Fibroblast of the aortic adventitia (primary cell): Measurements from ENCODE around the gene MGAT4A. TPM values are rescaled to one million over a fixed set of nuclear protein-coding genes. Genes with fewer than 3 reads are reported as not detected.

Experiments used
- DNase-seq: peaks from one replicate; pipeline ENCODE4 v3.0.0-alpha.2; 2010; ENCODE audit warnings: low read depth
- H3K4me3 ChIP-seq: 2 replicates; pipeline ENCODE4 v1.5.1; 2011; ENCODE audit warnings: low read depth, mild to moderate bottlenecking, control low read depth, low read length, moderate library complexity
- total RNA-seq: library from RNA; depleted of rRNA; stranded (reverse); fragments of >200 nt; gene quantifications from 2 replicates; pipeline ENCODE4 v1.2.3, GENCODE V29; 2012; ENCODE audit warnings: low replicate concordance
- TF ChIP-seq, protein P1 (sequence below): IDR thresholded peaks from 2 replicates; pipeline ENCODE4 v1.5.1; 2011; ENCODE audit warnings: mild to moderate bottlenecking, low read length, control low read depth, inconsistent platforms; ENCODE audit not compliant: insufficient read depth

The MGAT4A gene
- total RNA-seq, 1 donor: 0.36 TPM

DNA sequence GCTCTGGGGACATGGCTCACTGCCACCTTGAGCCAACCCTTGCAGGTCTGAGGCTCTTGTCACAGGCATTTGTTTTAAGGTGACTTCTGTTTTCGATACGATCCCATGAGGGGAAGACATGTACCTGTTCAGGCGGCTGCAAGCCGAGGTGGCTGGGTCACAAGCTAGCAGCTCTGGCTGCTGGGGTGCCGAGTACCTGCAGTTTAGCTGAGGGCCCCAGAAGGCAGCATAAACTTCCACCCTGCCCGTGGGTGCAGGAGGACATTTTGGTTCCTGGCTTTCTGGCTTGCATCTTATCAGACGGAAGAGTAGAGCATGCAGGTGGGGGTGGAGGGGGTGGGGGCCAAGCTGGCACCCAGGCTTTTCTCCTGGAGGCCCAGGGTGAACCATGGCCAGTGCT is 151.0 kb downstream of the MGAT4A start:
- H3K4me3 ChIP-seq: no peak overlapping the region
- DNase-seq: no peak
- TF ChIP-seq, protein P1, sequence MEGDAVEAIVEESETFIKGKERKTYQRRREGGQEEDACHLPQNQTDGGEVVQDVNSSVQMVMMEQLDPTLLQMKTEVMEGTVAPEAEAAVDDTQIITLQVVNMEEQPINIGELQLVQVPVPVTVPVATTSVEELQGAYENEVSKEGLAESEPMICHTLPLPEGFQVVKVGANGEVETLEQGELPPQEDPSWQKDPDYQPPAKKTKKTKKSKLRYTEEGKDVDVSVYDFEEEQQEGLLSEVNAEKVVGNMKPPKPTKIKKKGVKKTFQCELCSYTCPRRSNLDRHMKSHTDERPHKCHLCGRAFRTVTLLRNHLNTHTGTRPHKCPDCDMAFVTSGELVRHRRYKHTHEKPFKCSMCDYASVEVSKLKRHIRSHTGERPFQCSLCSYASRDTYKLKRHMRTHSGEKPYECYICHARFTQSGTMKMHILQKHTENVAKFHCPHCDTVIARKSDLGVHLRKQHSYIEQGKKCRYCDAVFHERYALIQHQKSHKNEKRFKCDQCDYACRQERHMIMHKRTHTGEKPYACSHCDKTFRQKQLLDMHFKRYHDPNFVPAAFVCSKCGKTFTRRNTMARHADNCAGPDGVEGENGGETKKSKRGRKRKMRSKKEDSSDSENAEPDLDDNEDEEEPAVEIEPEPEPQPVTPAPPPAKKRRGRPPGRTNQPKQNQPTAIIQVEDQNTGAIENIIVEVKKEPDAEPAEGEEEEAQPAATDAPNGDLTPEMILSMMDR: no peak

DNA sequence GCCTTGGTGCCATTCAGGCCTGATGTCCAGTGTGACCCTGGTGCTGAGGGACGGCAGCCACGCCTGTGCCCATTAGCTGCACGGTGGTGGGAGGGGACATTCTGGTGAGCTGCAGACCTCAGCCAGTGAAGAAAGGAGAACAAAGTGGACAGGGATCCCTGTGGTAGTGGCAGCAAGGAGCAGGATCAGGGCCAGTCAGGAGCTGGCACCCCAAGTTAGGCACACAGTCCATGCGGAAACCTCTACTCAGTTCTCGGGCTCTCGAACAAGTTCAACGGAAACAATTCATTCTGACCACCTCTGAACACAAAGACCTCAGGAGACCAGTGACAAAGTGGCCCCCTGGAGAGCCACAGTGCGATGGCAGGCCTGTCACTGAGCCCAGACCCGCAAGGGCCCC is 152.7 kb downstream of the MGAT4A start:
- TF ChIP-seq, protein P1: no peak
- no peak overlapping the region for H3K4me3 ChIP-seq
- no peak for DNase-seq

DNA sequence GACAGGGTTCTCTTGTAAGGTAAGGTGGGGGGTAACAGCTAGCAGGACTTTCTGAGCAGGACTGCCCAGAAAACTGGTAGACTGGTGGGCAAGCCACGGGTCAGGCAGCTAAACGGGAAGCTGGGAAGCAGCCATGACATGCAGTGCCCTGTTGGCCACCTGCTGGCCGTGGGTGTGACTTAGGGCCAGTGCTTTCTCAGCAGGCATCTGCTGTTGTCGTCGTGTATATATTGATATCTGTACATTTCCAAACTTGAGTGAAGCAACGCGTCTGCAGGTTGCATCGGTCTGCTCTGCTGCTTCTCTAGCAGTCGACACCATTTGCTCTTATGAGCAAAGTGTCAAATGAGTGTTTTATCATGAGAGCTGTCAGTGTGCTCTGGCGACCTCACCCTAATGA is 153.6 kb downstream of the MGAT4A start:
- DNase-seq: no peak
- TF ChIP-seq, protein P1: peak; percentile 3
- H3K4me3 ChIP-seq: no peak overlapping the region

DNA sequence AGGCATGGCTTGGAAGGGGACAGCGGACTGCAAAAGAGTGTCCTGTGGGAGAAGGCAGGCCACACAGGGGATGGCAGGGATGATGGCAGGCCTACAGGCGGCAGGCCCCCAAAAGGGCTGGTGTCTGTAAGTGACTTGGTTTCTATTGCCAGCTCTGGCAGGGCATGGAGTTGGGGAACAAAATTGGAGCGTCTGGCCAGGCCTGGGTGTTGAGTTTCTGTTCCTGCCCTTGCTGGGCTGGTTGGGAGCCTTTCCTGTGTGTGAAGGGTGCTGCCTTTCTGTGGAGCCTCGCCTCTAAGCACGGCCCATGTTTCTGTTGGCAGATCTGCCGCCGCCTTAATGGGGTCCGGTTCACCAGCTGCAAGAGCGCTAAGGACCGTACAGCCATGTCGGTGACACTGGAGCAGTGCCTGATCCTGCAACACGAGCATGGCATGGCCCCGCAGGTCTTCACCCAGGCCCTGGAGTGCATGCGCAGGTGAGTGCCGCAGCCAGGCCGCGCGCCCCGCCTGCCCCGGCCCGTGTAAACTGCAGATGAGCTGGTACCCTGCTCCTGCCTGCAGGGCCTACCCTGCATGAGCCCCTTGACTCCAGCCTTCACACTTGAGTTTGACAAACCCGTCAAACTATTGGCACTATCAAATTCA is 154.1 kb downstream of the MGAT4A start:
- TF ChIP-seq, protein P1: no peak
- no peak overlapping the region for H3K4me3 ChIP-seq
- DNase-seq: no peak

DNA sequence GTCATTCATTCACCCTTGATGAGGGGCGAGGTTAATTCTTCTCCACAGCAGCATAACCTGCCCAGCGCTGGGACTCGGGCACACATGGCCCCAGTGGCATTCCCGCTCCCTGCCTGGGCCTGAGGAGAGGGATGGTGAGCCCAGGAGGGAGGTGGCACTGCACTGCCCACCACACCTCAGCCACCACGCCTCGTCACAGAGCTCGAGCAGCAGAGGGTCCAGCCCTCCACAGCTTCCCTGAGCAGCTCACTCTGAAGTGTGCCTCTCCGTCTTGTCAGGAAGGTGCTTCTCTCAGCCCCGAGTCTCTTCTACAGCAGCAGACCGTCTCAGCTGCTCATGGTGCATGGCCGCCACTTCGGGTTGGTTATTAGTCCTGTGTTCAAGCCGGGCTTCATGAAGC is 157.5 kb downstream of the MGAT4A start:
- TF ChIP-seq, protein P1: no peak
- H3K4me3 ChIP-seq: no peak overlapping the region
- DNase-seq: no peak

DNA sequence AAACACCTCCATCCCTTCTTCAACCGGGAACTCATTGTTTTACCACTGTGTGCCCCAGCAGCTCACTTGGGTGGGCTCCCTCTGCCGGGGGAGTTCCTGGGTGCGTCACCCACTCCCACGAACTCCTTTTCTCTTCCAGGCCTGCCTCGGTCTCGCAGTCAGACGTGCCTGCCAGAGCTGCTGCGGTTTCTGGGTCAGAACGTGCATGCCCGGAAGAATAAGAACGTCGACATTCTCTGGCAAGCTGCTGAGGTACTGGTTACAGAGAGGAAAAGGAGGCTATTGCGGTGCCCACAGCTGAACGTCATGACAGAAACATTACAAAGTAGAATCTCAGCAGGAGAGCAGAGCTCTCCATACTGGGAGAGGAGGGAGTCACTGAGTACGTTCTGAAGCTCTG is 158.3 kb downstream of the MGAT4A start:
- TF ChIP-seq, protein P1: no peak
- H3K4me3 ChIP-seq: no peak overlapping the region
- DNase-seq: no peak

DNA sequence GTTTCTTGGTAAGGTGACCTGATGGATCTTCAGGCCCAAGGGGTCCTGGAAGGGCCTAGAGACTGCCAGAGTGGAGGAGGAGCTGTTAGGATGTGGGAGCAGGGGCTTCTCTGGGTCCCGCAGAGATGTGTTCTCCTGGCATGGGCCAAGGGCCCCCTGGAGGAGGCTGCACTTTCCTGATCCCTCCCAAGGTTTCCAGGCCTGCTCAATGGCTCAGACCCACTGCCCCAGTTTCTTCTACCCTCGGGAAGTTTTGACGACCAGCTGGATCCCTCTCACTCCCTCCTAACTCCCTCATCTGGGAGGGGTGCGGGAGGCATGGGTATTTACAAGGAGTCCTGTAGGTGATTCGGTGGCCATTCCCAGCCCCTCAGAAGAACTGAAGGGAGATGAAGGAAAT is 158.7 kb downstream of the MGAT4A start:
- TF ChIP-seq, protein P1: no peak
- no peak for DNase-seq
- H3K4me3 ChIP-seq: no peak overlapping the region
